HG03457 (cell line): ENCODE measurements around the gene ITGA8.
"Not testable (repeated sequence)": the region's sequence is repeated elsewhere in the genome, so short reads cannot be mapped to it uniquely, and the experiment has no call there.

ENCODE experiments used
- ATAC-seq: cut with Tn5 transposase; IDR thresholded peaks from one replicate; pipeline ENCODE4 v1.9.1; 2021; ENCODE audit warnings: moderate number of reproducible peaks; ENCODE audit not compliant: unreplicated experiment

Gene ITGA8

DNA sequence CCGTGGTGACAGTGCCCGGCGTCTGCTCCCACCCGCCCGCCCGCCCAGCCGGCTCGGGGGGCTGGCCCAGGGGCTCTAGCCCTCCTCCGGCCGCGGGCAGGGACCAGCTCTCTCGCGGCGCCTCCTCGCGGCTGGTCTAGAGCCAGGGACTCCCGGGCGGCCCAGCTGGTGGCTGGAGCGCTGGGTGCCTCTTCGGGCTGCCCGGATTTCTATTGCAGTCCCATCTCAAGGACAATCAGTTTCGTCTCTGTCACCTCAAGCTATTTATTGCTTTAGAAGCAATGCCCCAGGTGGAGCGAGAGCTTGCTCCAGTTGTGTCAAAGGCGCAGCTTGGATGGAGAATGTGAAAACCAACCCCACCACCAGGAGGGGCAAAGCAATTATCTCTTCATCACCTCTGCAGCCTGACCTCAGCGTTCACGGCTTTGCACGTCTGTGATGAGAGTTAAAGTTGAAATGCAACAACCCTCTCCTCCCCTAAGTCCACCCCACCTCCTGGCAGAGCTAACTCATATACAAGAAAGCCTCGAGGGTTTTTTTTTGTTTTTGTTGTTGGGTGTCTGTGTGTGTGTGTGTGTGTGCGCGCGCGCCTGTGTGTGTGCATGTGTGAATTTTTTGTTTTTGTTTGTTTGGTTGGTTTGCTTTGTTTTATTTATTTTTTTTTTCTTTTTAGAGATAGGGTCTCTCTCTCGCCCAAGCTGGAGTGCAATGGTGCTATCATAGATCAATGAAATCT, at the start of gene ITGA8:
ITGA8 (minus strand) TSS at position 24 of the 736 bp plus-strand sequence. CDS start 151 bp downstream, outside the sequence.
- no peak for ATAC-seq

DNA sequence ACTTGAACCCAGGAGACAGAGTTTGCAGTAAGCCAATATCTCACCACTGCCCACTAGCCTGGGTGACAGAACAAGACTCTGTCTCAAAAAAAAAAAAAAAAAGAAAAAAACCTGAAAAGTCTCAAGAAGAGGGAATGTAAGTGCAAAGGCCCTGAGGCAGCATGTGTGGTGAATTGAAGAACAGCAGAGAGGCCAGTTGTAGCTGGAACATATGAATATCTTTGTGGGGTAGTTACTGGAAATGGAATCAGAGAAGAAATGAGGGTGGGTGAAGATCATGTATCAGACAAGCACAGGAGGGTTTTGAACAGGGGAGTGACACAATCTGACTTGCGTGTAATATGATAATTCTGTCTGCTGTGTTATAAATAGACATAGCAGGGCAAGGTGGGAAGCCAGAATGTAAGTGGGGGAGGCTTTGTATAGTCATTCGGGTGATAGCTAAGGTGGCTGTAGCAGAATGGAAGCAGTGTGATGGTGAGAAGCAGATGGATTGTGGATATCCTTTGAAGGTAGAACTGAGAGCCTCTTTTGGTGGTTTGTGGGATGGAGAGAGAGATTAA, 45.3 kb upstream of the ITGA8 start:
- no peak for ATAC-seq

DNA sequence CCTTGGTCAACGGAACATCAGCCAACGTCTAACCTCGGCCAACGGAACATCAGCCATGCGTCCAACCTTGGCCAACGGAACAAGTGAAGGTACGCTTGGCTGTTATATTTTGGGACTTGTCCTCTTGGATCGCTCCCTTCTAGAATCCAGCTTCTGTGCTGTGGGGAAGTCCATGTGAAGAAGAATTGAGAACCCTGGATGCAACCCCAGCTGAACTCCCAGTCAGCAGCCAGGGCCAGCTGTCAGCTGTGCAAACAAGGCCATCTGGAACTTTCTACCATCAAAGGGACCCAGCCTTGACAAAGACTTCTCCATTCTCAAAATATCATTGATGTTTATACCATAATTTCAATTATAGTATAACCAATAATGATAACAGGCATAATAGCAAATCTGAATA, 43.3 kb upstream of the ITGA8 start:
- ATAC-seq: no peak

DNA sequence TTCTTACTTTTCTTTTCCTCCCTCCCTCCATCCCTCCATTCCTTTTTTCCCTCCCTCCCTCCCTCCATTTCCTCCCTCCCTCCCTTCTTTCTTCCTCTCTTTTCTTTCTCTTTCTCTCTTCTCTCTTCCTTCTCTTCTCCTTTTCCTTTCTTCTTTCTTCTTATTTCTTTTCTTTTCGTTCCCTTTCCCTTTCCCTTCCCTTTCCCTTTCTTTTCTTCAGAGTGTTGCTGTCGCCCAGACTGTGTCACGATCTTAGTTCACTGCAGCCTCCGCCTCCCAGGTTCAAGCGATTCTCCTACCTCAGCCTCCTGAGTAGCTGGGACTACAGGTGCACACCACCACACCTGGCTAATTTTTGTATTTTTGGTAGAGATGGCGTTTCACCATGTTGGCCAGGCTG, 42.5 kb upstream of the ITGA8 start:
- not testable (repeated sequence) for ATAC-seq

DNA sequence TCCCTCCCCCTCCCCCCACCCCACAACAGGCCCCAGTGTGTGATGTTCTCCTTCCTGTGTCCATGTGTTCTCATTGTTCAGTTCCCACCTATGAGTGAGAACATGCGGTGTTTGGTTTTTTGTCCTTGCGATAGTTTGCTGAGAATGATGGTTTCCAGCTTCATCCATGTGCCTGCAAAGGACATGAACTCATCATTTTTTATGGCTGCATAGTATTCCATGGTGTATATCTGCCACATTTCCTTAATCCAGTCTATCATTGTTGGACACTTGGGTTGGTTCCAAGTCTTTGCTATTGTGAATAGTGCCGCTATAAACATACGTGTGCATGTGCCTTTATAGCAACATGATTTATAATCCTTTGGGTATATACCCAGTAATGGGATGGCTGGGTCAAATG, 41.5 kb upstream of the ITGA8 start:
- ATAC-seq: not testable (repeated sequence)

DNA sequence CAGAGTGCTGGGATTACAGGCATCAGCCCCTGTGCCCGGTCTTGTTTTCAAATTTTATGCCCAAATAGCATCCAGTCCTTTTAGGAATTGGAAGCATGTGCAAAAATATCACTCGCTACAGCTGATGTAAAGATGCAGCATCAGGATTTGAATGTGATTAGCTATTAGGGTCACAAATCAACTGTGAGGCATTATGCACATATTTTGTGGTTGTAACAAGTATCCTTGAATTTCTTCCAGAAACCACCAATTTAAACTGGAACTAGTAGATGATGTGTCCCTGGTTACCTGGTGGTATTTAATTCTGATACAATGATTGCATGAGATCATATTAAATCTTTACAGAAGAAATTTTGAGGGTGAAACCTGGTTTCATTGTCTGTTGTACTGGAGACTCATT, 41.0 kb upstream of the ITGA8 start:
- ATAC-seq: no peak

DNA sequence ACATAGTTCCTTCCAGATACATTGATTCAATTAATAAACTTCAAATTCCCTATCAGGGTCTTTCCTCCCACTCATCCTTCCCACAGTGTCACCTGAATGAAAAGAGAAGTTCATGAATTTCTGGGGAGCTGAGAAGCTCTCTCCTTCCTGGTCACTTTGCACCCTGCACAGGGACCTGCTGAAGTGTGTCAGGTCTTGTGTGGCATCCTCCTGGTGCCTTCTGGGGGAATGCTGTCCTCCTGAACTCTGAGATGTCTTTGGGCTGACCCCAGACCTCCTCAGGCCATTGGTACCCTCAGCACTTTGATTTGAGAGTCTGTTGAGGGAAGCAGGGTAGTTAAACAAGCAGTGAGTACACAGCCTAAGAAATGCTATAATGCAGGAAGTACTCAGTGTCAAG, 39.5 kb upstream of the ITGA8 start:
- ATAC-seq: no peak

DNA sequence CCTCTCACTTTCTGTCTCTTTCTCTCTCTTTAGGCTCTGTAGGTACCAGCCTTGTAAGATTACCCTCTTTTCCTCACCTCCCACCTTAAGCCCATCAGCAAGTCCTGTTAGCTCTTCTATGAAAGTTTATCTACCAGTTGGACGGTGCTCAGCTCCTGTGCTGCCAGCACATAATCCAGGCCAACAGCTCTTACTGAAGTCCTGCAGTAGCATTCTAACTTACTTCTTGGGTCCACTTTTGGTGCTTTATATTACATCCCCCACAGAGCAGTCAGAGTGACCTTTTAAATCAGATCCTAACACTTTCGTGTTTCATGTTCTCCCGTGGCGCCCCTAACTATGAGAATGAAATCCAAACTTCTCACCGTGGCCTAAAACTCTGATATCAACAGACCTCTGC, 38.9 kb upstream of the ITGA8 start:
- ATAC-seq: no peak

DNA sequence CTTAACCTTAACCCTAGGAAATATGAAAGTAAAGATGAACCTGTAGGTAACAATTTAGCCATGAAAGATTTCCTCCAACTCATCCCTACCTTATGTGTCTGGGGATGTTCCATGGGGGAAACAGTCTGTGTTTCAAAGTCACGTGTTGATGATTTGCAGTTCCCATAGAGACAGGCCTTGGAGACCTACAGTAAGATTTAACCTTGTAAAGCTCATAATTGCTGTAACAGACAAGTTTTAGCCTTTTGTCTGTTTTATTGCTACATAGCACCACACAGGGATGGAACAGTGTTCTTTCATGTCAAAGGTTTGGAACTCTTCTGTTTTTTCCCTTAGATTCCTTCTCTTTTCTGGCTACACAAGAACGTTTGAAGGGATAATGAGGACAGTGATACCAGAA, 35.2 kb upstream of the ITGA8 start:
- ATAC-seq: no peak

DNA sequence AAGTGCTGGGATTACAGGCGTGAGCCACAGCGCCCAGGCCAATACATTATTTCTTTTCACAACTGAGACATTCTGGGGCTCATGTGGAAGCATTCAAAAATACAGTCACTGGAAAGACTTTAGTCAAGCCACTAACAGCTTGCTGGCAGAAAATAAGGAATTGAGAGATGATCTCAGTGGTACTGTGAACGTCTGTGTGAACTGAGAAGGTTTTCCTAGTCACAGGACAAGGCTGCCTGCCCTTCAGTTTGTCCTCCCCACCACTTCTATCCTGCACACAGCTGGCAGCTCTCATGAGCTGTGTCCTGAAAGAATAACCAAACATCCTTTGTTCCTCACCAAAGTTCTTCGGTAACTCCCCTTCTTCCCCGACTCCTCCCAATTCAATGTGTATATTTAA, 31.3 kb upstream of the ITGA8 start:
- ATAC-seq: no peak

DNA sequence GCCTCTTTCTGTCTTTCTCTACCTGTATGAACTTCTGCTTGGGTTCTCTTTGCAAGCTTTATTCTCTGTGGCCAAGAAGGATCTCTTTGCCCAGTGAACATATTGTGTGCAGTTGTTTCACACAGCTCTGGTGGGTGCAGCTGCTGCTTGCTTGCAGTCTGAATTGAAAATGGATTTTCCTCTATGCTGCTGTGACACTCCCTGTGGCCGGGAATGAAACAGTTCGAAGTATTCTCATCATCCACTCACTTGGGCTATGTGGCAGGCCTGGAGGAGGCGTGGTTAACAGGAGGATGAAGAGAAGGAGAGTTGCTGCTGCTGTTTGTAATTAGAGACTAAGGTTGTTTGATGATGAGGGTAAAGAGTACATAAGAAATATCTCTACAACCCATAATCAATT, 28.4 kb upstream of the ITGA8 start:
- no peak for ATAC-seq

DNA sequence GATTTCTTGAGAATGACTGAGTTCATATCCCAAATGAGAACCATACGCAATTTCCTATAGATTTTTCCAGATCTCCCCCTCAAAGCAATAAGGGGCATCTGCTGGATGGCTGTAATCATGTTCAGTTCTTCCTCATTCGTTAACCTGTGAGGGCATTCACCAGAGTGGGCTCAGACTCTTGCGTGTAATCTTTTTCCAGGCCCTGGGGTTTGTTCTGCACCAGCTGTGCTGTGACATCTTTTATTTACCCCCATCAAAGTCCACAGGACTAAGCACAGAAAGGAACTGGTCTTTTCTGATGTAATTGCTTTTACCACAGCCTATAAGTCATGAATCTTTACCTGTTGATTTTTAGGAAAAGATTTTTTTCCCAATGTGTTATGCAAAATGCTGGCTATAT, 27.9 kb upstream of the ITGA8 start:
- no peak for ATAC-seq

DNA sequence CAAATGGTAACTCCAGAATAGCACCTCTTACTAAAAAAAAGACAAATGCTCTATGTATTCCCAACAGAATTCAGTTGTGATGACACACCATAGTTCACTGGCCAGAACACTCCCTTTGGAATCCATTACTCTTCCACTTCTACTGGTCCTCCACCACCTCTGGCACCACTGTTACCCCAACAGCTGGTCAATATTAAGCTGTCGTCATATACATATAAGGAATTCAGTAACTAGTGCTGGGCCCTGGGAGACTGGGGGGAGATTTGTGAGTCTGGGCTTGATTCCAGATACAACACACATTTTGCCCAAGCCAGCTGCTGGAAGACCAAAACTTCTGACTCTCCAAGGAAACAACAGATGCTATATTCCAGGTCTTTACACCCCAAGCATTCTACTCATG, 26.0 kb upstream of the ITGA8 start:
- no peak for ATAC-seq

DNA sequence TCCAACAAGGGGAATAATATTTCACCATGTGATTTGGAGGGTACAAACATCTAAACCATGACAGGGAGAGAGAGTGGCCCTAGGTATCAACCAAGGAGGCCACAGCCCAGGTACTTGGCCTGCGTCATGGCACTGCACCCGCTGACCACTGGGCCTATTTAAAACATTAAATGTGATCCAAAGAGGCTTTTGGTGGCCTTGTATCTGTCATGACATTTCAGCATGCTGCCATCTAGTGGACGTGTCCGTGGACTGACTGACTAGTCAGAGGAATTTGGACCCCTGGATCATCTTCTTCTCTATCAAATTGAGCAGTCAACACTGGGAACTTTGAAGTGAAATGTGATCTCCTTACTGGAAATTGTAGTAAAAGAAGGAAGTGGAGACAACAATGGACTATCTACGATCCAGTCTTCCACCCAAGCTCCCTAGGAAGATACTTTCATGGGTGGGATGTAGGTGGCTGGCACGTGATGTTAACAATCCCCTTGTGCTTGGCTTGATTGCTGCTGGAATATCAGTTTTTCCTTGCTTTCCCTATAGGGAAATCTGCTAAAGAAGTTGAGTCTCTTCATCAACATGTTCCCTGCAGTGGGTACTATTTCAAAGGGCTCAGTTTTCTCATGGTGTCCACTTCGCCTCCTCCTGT, 24.6 kb upstream of the ITGA8 start:
- ATAC-seq: no peak

DNA sequence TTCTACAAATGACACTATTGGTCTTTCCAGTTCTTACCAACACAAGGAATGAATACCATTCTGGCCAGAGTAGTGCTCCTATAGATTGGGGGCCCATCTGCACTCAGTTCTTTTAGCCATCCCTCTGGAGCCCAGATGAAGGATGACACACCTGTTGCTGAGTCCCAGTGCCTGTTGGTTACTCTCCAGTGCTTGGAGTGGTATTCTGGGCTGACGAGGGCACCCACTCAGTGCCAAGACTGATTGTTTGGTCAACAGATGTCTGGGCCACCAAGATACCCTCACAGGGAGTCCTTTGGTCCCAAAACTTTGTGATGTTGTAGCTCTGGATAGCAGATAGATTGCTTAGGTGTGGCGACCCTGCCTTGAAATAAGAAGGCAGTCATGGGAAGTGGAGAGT, 23.7 kb upstream of the ITGA8 start:
- no peak for ATAC-seq

DNA sequence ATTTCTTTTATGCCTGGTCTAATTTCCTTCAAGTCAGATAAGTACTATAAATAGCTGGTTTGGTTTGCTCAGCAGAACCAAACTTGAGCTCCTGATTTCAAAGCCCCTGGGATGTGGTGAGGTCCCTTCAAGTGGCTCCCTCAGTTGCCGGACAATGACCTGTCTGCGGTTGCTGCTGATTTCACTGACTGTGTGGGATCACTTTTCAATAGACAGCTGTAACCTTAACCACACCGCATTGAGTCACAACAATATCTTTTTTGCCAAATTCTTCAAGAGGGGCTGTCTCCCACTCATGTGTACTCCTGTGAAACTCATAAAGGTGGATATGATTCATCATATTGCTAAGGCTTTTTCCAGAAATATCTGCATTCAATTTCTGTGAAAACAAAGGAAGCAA, 23.1 kb upstream of the ITGA8 start:
- no peak for ATAC-seq

DNA sequence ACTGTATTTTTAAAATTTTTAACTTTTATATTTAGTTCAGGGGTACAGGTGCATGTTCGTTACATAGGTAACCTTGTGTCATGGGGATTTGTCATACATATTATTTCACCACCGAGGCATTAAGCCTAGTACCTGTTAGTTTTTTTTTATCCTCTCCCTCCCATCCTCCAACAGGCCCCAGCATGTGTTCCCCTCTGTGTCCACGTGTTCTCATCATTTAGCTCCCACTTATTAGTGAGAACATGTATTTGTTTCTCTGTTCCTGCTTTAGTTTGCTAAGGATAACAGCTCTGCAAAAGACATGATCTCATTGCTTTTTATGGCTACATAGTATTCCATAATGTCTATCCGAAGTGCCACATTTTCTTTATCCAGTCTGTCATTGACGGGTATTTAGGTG, 22.4 kb upstream of the ITGA8 start:
- no peak for ATAC-seq

DNA sequence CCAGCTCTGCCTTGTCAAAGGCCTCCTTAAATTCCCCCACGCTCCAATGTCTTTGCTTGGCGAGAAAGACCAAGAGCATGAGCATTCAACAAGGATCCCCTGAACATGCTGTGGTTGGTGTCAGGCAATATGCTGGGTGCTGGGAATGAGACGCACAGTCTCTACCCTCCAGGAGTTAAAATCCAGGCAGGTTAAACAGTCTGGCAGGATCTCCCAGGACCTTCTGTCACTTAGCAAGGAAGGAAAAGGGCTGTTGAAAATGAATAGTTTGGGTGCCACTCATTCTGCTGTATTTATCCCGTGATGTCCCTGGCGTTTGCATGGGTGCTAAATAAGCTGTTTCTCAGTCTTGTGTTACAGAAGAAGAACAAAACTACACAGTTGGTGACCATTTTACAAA, 21.9 kb upstream of the ITGA8 start:
- no peak for ATAC-seq

DNA sequence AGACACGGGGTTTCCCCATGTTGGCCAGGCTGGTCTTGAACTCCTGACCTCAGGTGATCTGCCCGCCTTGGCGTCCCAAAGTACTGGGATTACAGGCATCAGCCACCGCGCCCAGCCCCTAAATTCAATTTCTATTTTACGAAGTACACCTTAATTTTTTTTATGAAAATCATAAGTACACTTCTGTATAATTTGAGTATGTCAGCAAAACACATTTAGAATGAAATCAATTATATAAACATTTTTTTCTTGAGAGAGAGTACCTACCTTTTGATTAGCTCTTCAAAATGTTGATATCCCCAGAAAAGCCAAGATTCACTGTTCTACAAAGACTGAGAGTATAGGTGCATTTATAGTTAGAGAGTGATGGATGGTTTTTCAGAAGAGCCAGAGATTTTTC, 20.5 kb upstream of the ITGA8 start:
- ATAC-seq: no peak

DNA sequence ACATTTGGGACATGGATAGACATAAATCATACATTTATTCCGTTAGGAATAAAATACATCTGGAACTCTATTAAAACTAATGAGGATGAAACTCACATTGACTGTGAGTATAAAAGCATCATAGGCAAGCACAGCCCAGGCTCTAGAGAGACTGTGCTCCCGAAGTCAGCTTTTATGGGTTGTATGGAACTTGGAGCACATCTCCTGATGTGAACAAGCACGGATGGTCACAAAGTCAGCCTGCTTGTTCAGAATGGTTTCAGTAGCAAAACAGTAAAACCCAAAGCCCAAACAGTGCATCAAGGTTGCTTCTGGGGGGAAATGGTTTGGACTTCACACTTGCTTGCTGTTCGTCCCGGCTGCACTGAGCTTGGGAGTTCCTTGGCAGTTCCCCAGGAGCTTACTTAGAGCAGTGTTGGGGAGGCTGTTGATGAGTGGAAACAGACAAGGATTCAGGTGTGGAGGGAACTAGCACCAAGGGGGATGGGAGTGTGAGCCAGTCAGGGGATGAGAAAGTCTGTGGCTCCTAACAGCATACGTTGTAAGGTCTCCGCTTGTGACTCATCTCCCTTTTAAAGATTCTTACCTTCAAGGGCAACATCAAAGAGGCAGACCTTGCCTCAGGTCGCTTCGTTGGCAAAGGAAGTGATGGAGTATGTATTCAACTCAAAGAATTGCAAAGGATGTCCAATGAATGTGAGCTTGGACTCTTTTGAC, 19.7 kb upstream of the ITGA8 start:
- ATAC-seq: no peak

DNA sequence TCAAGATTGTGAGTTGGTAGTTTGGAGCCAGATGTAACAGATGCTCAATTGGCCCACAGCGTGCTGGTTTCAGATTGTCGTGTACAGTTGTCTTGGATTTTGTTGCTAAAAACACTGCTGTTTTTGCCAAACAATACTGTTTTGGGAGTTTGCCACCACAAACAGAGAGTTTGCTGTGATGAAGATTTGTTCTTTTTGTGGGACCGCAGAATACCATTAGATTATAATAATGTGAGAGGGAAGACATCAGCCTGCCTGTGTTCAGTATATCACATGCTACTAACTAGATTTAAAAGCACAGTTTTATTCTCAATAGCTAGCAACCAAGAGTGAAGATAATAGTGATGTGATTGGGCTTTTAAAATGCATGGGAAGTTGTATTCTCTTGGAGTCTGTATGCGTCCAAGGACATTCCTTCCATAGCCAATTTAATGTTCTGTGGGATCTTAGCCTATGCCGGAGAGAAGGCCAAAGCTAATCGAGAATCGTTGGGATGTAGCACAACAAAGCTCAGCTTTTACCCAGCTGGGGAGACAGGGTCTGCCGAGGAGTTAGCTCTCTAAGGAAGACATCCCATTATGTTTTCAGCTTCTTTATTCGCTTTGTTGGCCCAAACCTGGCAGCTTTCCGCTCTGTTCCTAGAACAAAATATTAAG, 18.7 kb upstream of the ITGA8 start:
- no peak for ATAC-seq
